GM12878 (cell line): Measurements from ENCODE around the gene TMEM97. TPM values are rescaled to one million over a fixed set of nuclear protein-coding genes. Genes with fewer than 3 reads are reported as not detected.
"Not testable (repeated sequence)": the region's sequence is repeated elsewhere in the genome, so short reads cannot be mapped to it uniquely, and the experiment has no call there.

Experiments used
- ATAC-seq: fragments of 200-7000 bp; cut with Tn5 transposase; 3 replicates; pipeline ENCODE4 v1.9.1; 2020; ENCODE audit warnings: mild to moderate bottlenecking, moderate library complexity
- BruUV-seq: library from RNA; stranded (reverse); fragments of 400-500 nt; replicated peaks from 2 replicates; lab custom pipeline; 2021; lab: Mats Ljungman, UMichigan
- CTCF ChIA-PET: fragments of 300-600 bp; sonication (Branson Sonifier 250); formaldehyde crosslinking; extraction: SDS; loops from one replicate; lab custom pipeline; 2021; ENCODE audit warnings: inconsistent platforms; lab: Yijun Ruan, JAX
- POLR2A ChIA-PET: fragments of 350-600 bp; formaldehyde crosslinking; extraction: SDS; loops from one replicate; lab custom pipeline; 2021; ENCODE audit warnings: inconsistent platforms; lab: Charles Lee
- RAD21 ChIA-PET: fragments of 300-600 bp; sonication (Branson Sonifier 250); formaldehyde crosslinking; loops from one replicate; lab custom pipeline; 2023; ENCODE audit warnings: antibody characterized with exemption; ENCODE audit not compliant: unreplicated experiment; lab: Charles Lee
- SMC1A ChIA-PET: fragments of 300-600 bp; sonication (Branson Sonifier 250); formaldehyde crosslinking; loops from one replicate; lab custom pipeline; 2023; ENCODE audit not compliant: unreplicated experiment, uncharacterized antibody; lab: Charles Lee
- DNase-seq: peaks from one replicate; pipeline ENCODE4 v3.0.0-alpha.2; 2011; ENCODE audit warnings: low read depth, low spot score
- FAIRE-seq: peaks from 3 replicates; lab custom pipeline; 2011; peaks lifted over from hg19 to GRCh38; lab: Jason Lieb, UNC
- H2AFZ ChIP-seq: 2 replicates; pipeline ENCODE4 v1.6.0; 2011; ENCODE audit warnings: low read depth, low read length, control low read depth; ENCODE audit not compliant: control insufficient read depth
- H3K27ac ChIP-seq: 2 replicates; pipeline ENCODE4 v1.5.1; 2011; ENCODE audit warnings: control low read depth; ENCODE audit not compliant: control insufficient read depth, insufficient read depth
- H3K27me3 ChIP-seq, 2 experiments: replicated peaks in 1 of 2; 2 replicates each; pipeline versions ENCODE4 v1.6.0 to v1.6.1; 2011; ENCODE audit warnings: low read length in 1 of 2; ENCODE audit not compliant: control insufficient read depth in 2 of 2, insufficient read depth in 2 of 2
- H3K36me3 ChIP-seq, 2 experiments: 2 replicates each; pipeline ENCODE4 v1.5.1; 2011; ENCODE audit warnings: low read length in 1 of 2; ENCODE audit not compliant: control insufficient read depth in 2 of 2, insufficient read depth in 2 of 2
- H3K4me1 ChIP-seq: 2 replicates; pipeline ENCODE4 v1.6.1; 2011; ENCODE audit warnings: mild to moderate bottlenecking, low read length, moderate library complexity, mixed read lengths; ENCODE audit not compliant: control insufficient read depth, insufficient read depth
- H3K4me2 ChIP-seq: 2 replicates; pipeline ENCODE4 v1.6.0; 2011; ENCODE audit warnings: control low read depth; ENCODE audit not compliant: control insufficient read depth, insufficient read depth
- H3K4me3 ChIP-seq: fragments of 200-600 bp; sonication (generic); 2 replicates; pipeline ENCODE4 v1.5.1; 2016
- H3K79me2 ChIP-seq: 2 replicates; pipeline ENCODE4 v1.6.0; 2011; ENCODE audit warnings: low read length; ENCODE audit not compliant: control insufficient read depth, insufficient read depth
- H3K9ac ChIP-seq: 2 replicates; pipeline ENCODE4 v1.8.0; 2011; ENCODE audit warnings: low read length, control low read depth, mixed read lengths; ENCODE audit not compliant: control insufficient read depth, insufficient read depth
- H3K9me3 ChIP-seq: replicated peaks from 3 replicates; pipeline ENCODE4 v1.5.1; 2011; ENCODE audit warnings: mild to moderate bottlenecking, low read length; ENCODE audit not compliant: control insufficient read depth, insufficient read depth
- H4K20me1 ChIP-seq: 2 replicates; pipeline ENCODE4 v1.6.0; 2011; ENCODE audit not compliant: control insufficient read depth, insufficient read depth
- NFXL1 ChIP-seq: fragments of 450-650 bp; IDR thresholded peaks from 2 replicates; pipeline ENCODE4 v1.6.1; 2017; ENCODE audit warnings: antibody characterized with exemption, mild to moderate bottlenecking, borderline replicate concordance
- NR2F1 ChIP-seq: fragments of 450-650 bp; conservative IDR thresholded peaks from 2 replicates; pipeline ENCODE4 v1.6.1; 2017; ENCODE audit warnings: mild to moderate bottlenecking
- RB1 ChIP-seq: fragments of 450-650 bp; formaldehyde crosslinking; IDR thresholded peaks from 2 replicates; pipeline ENCODE4 v1.6.1; 2017; ENCODE audit warnings: mild to moderate bottlenecking, borderline replicate concordance
- RUNX3 ChIP-seq: IDR thresholded peaks from 2 replicates; pipeline ENCODE4 v1.6.1; 2012; ENCODE audit warnings: low read length, inconsistent platforms
- SP1 ChIP-seq: IDR thresholded peaks from one replicate; pipeline ENCODE4 v1.6.1; 2011; ENCODE audit warnings: low read depth, low read length
- WGBS: methylation state at CpG from one replicate; pipeline ENCODE4 v1.1.6; 2016; ENCODE audit warnings: low lambda C conversion rate; ENCODE audit not compliant: insufficient replicate concordance, insufficient coverage; ENCODE audit errors: missing lambda C conversion rate; 5-methylcytosine and 5-hydroxymethylcytosine counted together
- in situ Hi-C: fragments of 300-500 bp; cut with MboI; formaldehyde crosslinking; loops from 9 replicates; pipeline ENCODE4 v1.14.3; 2018; ENCODE audit warnings: mixed read lengths
- intact Hi-C: fragments of 100-400 bp; cut with micrococcal nuclease; formaldehyde crosslinking; loops from one replicate; pipeline ENCODE4 v1.14.2; 2022; ENCODE audit not compliant: unreplicated experiment
- polyA plus RNA-seq, 11 experiments: library from polyadenylated mRNA; depleted of rRNA in 4 of 11; unstranded in 6 of 11; stranded (reverse) in 5 of 11; fragments of >200 nt; fragmentation: Nextera tagmentation in 4 of 11; fragmentation: Illumina TruSeq in 1 of 11; extraction: Ambion mirVana in 4 of 11; extraction: Trizol in 1 of 11; gene quantifications; 1 replicate in 1 of 11; 2 replicates in 10 of 11; pipeline versions ENCODE4 v1.2.1 to v1.2.3, GENCODE V29; 2011 to 2016; ENCODE audit warnings: inconsistent platforms in 2 of 11, missing spikeins in 2 of 11, low read depth in 1 of 11
- total RNA-seq, 4 experiments: library from RNA; depleted of rRNA in 3 of 4; stranded (reverse); fragments of >200 nt in 3 of 4; fragmentation: Illumina TruSeq in 1 of 4; extraction: Trizol in 1 of 4; gene quantifications; 2 replicates each; pipeline versions ENCODE4 v1.2.1 to v1.2.3, GENCODE V29; 2013 to 2021

TMEM97 gene
- total and polyA plus RNA-seq, 10 of the 15 experiments (the other 5 are each of a cell fraction or from before 2014, with no cell fraction given): 58.0 to 134 (median 86.0) TPM

DNA sequence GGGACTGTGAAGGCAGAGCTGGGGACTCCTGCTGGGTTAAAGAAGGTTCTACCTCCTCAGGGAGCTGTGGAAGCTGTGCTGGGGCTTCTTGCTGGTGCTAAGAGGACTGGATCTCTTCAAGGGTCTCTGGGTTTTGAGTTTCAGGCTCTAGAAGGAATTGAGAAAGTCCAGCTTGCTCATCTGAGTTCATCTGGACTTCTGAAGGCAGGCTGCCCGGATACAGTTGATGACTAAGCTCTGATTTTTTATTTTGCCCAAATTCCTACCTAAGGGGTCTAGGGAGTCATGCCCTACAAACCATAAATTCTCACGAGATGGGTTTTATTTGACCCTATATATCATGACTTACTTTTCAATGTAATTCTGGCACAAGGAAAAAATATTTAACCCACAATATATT is 46.8 kb upstream of the TMEM97 start (continued):
- TF ChIP-seq NFXL1 (no peak), SP1 (no peak)
- TF ChIP-seq, all 136 proteins: peak for 0

DNA sequence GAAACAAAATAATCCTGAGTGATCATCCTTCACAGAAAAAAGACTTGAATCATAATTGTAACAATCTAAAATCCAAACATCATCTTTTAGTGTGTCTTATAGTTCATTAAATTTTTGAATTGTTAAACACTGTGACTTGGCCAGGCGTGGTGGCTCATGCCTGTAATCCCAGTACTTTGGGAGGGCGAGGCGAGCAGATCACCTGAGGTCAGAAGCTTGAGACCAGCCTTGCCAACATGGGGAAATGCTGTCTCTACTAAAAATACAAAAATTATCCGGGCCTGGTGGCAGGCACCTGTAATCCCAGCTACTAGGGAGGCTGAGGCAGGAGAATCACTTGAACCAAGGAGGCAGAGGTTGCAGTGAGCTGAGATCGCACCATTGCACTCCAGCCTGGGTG is 45.7 kb upstream of the TMEM97 start:
- H3K4me3 ChIP-seq, SMC1A ChIA-PET, H3K36me3 ChIP-seq, ATAC-seq, CTCF ChIA-PET, H3K4me2 ChIP-seq, intact Hi-C loops, H3K4me1 ChIP-seq, DNase-seq, H3K9ac ChIP-seq, POLR2A ChIA-PET, BruUV-seq, FAIRE-seq, H2AFZ ChIP-seq, H3K27me3 ChIP-seq, H4K20me1 ChIP-seq, H3K27ac ChIP-seq, H3K79me2 ChIP-seq, H3K9me3 ChIP-seq, in situ Hi-C loops, RAD21 ChIA-PET: not testable (repeated sequence)
- WGBS: 48% methylated on average over 5 of the region's 5 CpGs

DNA sequence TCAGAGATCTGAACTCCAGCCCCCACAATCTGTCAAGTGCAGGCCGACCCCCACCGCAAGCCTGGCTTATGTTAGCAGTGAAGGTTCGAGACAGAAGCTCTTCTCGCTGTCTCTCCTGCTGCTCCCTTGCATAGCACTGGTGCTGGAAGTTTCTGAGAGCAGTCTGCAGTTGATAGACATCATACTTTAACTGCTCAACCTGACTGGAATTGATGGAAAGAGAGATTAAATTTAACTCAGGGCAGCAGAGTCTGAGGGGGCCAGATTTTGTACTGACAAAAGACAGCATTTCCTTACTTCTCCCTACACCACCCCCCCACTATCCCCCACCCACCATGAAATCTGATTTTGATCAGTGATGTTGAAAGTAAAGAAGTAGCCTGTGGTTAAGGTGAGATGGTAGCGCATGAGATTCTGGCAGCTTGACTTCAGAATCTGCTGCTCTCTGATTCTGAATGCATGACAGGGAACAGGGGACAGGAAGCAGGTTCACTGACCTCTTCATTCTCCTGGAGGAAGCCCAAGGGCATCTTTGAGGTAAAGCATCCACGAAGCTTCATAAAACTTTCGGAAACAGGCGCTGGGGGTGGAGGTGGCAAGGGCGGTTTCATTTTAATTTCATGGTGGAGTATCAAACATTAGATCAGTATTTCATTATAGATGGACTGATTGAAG is 44.3 kb upstream of the TMEM97 start:
- in situ Hi-C loops: no loop called here
- TF ChIP-seq RUNX3: peak; percentile 22; the same call in 1 of the 2 replicates
- TF ChIP-seq RB1: no peak
- 0 out of 2 replicates have a peak, but pooled peaks have one; percentile 18 for TF ChIP-seq NR2F1
- CTCF ChIA-PET: no interaction called here

More for the DNA sequence above, 44.3 kb upstream of the TMEM97 start:
- POLR2A ChIA-PET: interaction anchor here (0.9 to 1.0 kb wide), 2 partner anchors 16 to 45 kb away, joined by 3 read pairs; no protein-coding TSS in a partner anchor
- Histone ChIP-seq H3K79me2 (no peaks in the 10 kb centered on the region), H2AFZ (no peak overlapping the region), H3K9ac (no peak overlapping the region), H4K20me1 (no peaks in the 10 kb centered on the region; the same call in 1 of the 2 replicates), H3K4me1 (peaks cover 6% of the 10 kb centered on the region; the same call in 1 of the 2 replicates), H3K4me2 (no peak overlapping the region), H3K9me3 (no peaks in the 10 kb centered on the region; the same call in 2 of the 3 replicates), H3K27me3 (no peaks in the 10 kb centered on the region; a peak in 1 of 4 replicates), H3K27ac (no peak overlapping the region), H3K4me3 (no peak overlapping the region), H3K36me3 (no peaks in the 10 kb centered on the region)
- DNase-seq: no peak
- WGBS: 65% methylated on average over 9 of the region's 9 CpGs
- SMC1A ChIA-PET: interaction anchor here (0.7 to 1.1 kb wide), 2 partner anchors 12 to 19 kb away, joined by 3 read pairs; no protein-coding TSS in a partner anchor
- intact Hi-C loops: no loop called here
- no peak for FAIRE-seq
- BruUV-seq: no TSS peak
- RAD21 ChIA-PET: no interaction called here
- ATAC-seq: no peak; the same call in 1 of the 3 replicates
